CD8-positive, alpha-beta memory T cell (primary cell): ENCODE results near the gene FANCI. TPM values are rescaled to one million over a fixed set of nuclear protein-coding genes. Genes with fewer than 3 reads are reported as not detected.

Experiments used
- CTCF ChIA-PET: fragments of 350-600 bp; sonication (Branson Sonifier 250); formaldehyde crosslinking; loops from one replicate; lab custom pipeline; 2021; ENCODE audit warnings: antibody characterized with exemption; lab: Charles Lee
- POLR2A ChIA-PET: fragments of 350-600 bp; sonication (Branson Sonifier 250); formaldehyde crosslinking; loops from one replicate; lab custom pipeline; 2021; ENCODE audit warnings: antibody characterized with exemption; lab: Charles Lee
- DNase-seq, 5 donors: peaks; one replicate each; pipeline versions ENCODE4 v3.0.0 to v3.0.0-alpha.2; 2020 to 2022; ENCODE audit warnings: mixed read lengths in 1 of 5
- H3K27ac ChIP-seq: one replicate; pipeline ENCODE4 v1.7.0; 2013; ENCODE audit warnings: low read depth, mild to moderate bottlenecking, low read length, moderate library complexity
- H3K27me3 ChIP-seq: 2 replicates; pipeline ENCODE4 v1.7.0; 2013; ENCODE audit warnings: low read length, mild to moderate bottlenecking; ENCODE audit not compliant: insufficient read depth, poor library complexity, severe bottlenecking
- H3K36me3 ChIP-seq: 2 replicates; pipeline ENCODE4 v1.7.0; 2013; ENCODE audit warnings: mild to moderate bottlenecking, low read length, moderate library complexity; ENCODE audit not compliant: insufficient read depth
- H3K4me1 ChIP-seq: 2 replicates; pipeline ENCODE4 v1.7.0; 2013; ENCODE audit warnings: mild to moderate bottlenecking, low read length, moderate library complexity; ENCODE audit not compliant: insufficient read depth
- H3K4me3 ChIP-seq: 2 replicates; pipeline ENCODE4 v1.7.0; 2013; ENCODE audit warnings: mild to moderate bottlenecking, low read length
- H3K9me3 ChIP-seq: 2 replicates; pipeline ENCODE4 v1.7.0; 2013; ENCODE audit warnings: mild to moderate bottlenecking, low read length
- H3K27ac Mint-ChIP-seq, 8 donors: one replicate each; pipeline ENCODE4 v1.8.0; 2020 to 2021; ENCODE audit warnings: mixed read lengths in 8 of 8, mild to moderate bottlenecking in 6 of 8, inconsistent platforms in 3 of 8, moderate library complexity in 3 of 8
- H3K27me3 Mint-ChIP-seq, 2 donors: one replicate each; pipeline ENCODE4 v1.8.0; 2020 to 2021; ENCODE audit warnings: mixed read lengths in 2 of 2, mild to moderate bottlenecking in 1 of 2, moderate library complexity in 1 of 2
- H3K36me3 Mint-ChIP-seq, 3 donors: one replicate each; pipeline ENCODE4 v1.8.0; 2020 to 2021; ENCODE audit warnings: mixed read lengths in 3 of 3, inconsistent platforms in 1 of 3, mild to moderate bottlenecking in 1 of 3
- H3K4me1 Mint-ChIP-seq, 3 donors: one replicate each; pipeline ENCODE4 v1.8.0; 2020 to 2021; ENCODE audit warnings: mixed read lengths in 3 of 3, inconsistent platforms in 1 of 3, mild to moderate bottlenecking in 1 of 3
- H3K4me3 Mint-ChIP-seq, 7 donors: one replicate each; pipeline ENCODE4 v1.8.0; 2020 to 2021; ENCODE audit warnings: mixed read lengths in 7 of 7, mild to moderate bottlenecking in 6 of 7, moderate library complexity in 4 of 7, inconsistent platforms in 2 of 7
- H3K9me3 Mint-ChIP-seq, 5 donors: one replicate each; pipeline ENCODE4 v1.8.0; 2020 to 2022; ENCODE audit warnings: mixed read lengths in 5 of 5, mild to moderate bottlenecking in 3 of 5, moderate library complexity in 2 of 5, inconsistent platforms in 1 of 5
- polyA plus RNA-seq: library from polyadenylated mRNA; unstranded; fragments of 300-500 nt; fragmentation: Illumina TruSeq; gene quantifications from one replicate; pipeline ENCODE4 v1.2.3, GENCODE V29; 2021
- total RNA-seq, 2 experiments: library from RNA; stranded (reverse); gene quantifications; one replicate each; pipeline ENCODE4 v1.2.3, GENCODE V29; 2021

Gene FANCI
- total RNA-seq (100 to 1,000 TPM; 140 to 145 TPM), polyA plus RNA-seq (6.7 TPM)

GRCh38 chr15:89243691-89244573, at the start of gene FANCI:
TSS of gene FANCI (plus strand) at chr15:89243979. CDS start at chr15:89247648, 3,669 bp downstream.
- ChIA-PET CTCF (interaction anchor here (1.2 to 1.5 kb wide), 2 partner anchors 37 to 91 kb away, joined by 3 to 5 read pairs; partner anchors contain the start of gene POLG), POLR2A (interaction anchor here (0.7 to 1.1 kb wide), 2 partner anchors 37 to 341 kb away, joined by 3 read pairs; no protein-coding TSS in a partner anchor)
- Histone ChIP-seq H3K27me3 (no peaks in the 10 kb centered on the region), H3K4me3 (peak within 1 kb of the TSS; percentile 80), H3K36me3 (no peaks in the 10 kb centered on the region), H3K27ac (peak within 1 kb of the TSS; percentile 56), H3K9me3 (no peaks in the 10 kb centered on the region), H3K4me1 (peaks cover 14% of the 10 kb centered on the region)
- H3K27ac Mint-ChIP-seq, result peak within 1 kb of the TSS; percentile 49 to 92 (median 88)
- peak; percentile 93 to 96 (median 93) for DNase-seq
- H3K4me3 Mint-ChIP-seq, result peak within 1 kb of the TSS; percentile 89 to 97 (median 94)
- no peaks in the 10 kb centered on the region for H3K27me3 Mint-ChIP-seq
- H3K9me3 Mint-ChIP-seq, result peaks cover 0 to 2% (median 0%) of the 10 kb centered on the region in 5 donors
- peaks cover 24 to 35% (median 27%) of the 10 kb centered on the region in 3 donors for H3K4me1 Mint-ChIP-seq
- H3K36me3 Mint-ChIP-seq, result peaks cover 0 to 21% (median 4%) of the 10 kb centered on the region in 3 donors

GRCh38 chr15:89194608-89195007, 49.2 kb upstream of the FANCI start:
- Histone ChIP-seq H3K4me1 (no peaks in the 10 kb centered on the region), H3K4me3 (no peak overlapping the region), H3K9me3 (no peaks in the 10 kb centered on the region), H3K36me3 (peaks cover 40% of the 10 kb centered on the region), H3K27ac (no peak overlapping the region), H3K27me3 (no peaks in the 10 kb centered on the region)
- CTCF ChIA-PET, result interaction anchor here (1.5 to 4.6 kb wide), 2 partner anchors 12 to 23 kb away, joined by 4 to 31 read pairs; no protein-coding TSS in a partner anchor
- Mint-ChIP-seq H3K27me3 (no peaks in the 10 kb centered on the region), H3K4me1 (peaks cover 2 to 7% (median 6%) of the 10 kb centered on the region in 3 donors), H3K27ac (no peak overlapping the region), H3K36me3 (peaks cover 7 to 80% (median 41%) of the 10 kb centered on the region in 3 donors), H3K4me3 (no peak overlapping the region), H3K9me3 (no peaks in the 10 kb centered on the region)
- POLR2A ChIA-PET, result no interaction called here
- no peak for DNase-seq

DNA sequence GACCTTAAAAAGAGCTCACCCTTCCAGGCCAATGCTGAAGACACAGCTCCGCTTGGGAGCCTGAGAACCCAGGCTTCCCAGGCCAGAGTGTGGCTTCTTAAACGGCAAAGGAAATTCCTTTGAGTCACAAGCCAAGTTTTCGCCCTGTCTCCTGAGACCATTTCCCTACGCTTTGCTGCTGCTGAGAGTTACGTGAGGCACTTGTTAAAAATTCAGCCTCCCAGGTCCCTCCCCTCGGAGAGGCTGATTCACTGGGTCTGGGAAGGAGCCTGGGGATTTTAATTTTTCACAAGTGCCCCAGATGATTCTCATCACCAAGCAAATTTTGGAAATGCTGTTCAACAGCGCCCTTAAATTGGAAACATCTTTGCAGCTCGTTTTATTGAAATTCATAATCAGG, 47.9 kb upstream of the FANCI start:
- peaks cover 2 to 7% (median 6%) of the 10 kb centered on the region in 3 donors for H3K4me1 Mint-ChIP-seq
- H3K27me3 Mint-ChIP-seq, result no peaks in the 10 kb centered on the region
- Histone ChIP-seq H3K27me3 (no peaks in the 10 kb centered on the region), H3K9me3 (no peaks in the 10 kb centered on the region), H3K4me3 (no peak overlapping the region), H3K4me1 (no peaks in the 10 kb centered on the region), H3K27ac (no peak overlapping the region), H3K36me3 (peaks cover 32% of the 10 kb centered on the region)
- H3K9me3 Mint-ChIP-seq, result no peaks in the 10 kb centered on the region
- DNase-seq, result no peak
- no peak overlapping the region for H3K4me3 Mint-ChIP-seq
- POLR2A ChIA-PET, result no interaction called here
- peaks cover 5 to 79% (median 36%) of the 10 kb centered on the region in 3 donors for H3K36me3 Mint-ChIP-seq
- peak overlapping the region in 1 of 8 donors; percentile 50 for H3K27ac Mint-ChIP-seq
- CTCF ChIA-PET, result interaction anchor here (4.6 kb wide), 1 partner anchor 11 kb away, joined by 31 read pairs; no protein-coding TSS in a partner anchor

- Histone ChIP-seq H3K4me1 (no peaks in the 10 kb centered on the region), H3K27me3 (no peaks in the 10 kb centered on the region), H3K36me3 (peaks cover 29% of the 10 kb centered on the region), H3K4me3 (no peak overlapping the region), H3K9me3 (no peaks in the 10 kb centered on the region), H3K27ac (no peak overlapping the region)
- peaks cover 2 to 7% (median 6%) of the 10 kb centered on the region in 3 donors for H3K4me1 Mint-ChIP-seq
- POLR2A ChIA-PET, result no interaction called here
- peak overlapping the region in 1 of 8 donors; percentile 50 for H3K27ac Mint-ChIP-seq
- H3K9me3 Mint-ChIP-seq, result no peaks in the 10 kb centered on the region
- DNase-seq, result no peak
- no peak overlapping the region for H3K4me3 Mint-ChIP-seq
- CTCF ChIA-PET, result interaction anchor here (4.6 kb wide), 1 partner anchor 10 kb away, joined by 31 read pairs; no protein-coding TSS in a partner anchor
- H3K27me3 Mint-ChIP-seq, result no peaks in the 10 kb centered on the region
- peaks cover 1 to 78% (median 35%) of the 10 kb centered on the region in 3 donors for H3K36me3 Mint-ChIP-seq
Measured at GRCh38 chr15:89196241-89196640, 47.5 kb upstream of the FANCI start.

DNA sequence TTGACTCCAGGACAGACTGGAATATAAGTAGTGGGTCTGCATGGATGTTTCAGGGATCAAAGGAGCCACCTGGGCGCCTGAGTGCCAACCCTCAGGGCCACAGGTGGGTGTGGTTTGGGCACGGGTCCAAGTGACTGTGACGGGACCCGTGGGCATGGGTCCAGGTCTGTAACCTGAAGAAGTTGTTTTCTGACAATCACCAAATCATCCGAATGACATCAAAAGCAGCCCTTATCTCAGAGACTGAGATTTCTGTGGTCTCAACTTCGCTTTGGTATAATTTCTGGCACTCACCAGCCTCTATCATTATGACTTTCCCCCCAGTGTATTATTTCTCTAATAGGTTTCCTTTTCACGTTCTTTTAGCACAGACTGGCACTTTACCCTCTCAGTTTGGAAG, 46.8 kb upstream of the FANCI start:
- Mint-ChIP-seq H3K4me3 (no peak overlapping the region), H3K4me1 (peaks cover 2 to 7% (median 6%) of the 10 kb centered on the region in 3 donors)
- CTCF ChIA-PET, result interaction anchor here (4.6 kb wide), 1 partner anchor 10 kb away, joined by 31 read pairs; no protein-coding TSS in a partner anchor

GRCh38 chr15:89197503-89197971, 46.2 kb upstream of the FANCI start:
- DNase-seq, result no peak
- ChIA-PET POLR2A (no interaction called here), CTCF (interaction anchor here (4.6 kb wide), 1 partner anchor 9 kb away, joined by 31 read pairs; no protein-coding TSS in a partner anchor)
- Histone ChIP-seq H3K36me3 (peaks cover 29% of the 10 kb centered on the region), H3K9me3 (no peaks in the 10 kb centered on the region), H3K4me1 (no peaks in the 10 kb centered on the region), H3K4me3 (no peak overlapping the region), H3K27me3 (no peaks in the 10 kb centered on the region), H3K27ac (no peak overlapping the region)
- no peaks in the 10 kb centered on the region for H3K9me3 Mint-ChIP-seq
- H3K4me3 Mint-ChIP-seq, result no peak overlapping the region
- peaks cover 2 to 7% (median 6%) of the 10 kb centered on the region in 3 donors for H3K4me1 Mint-ChIP-seq
- H3K36me3 Mint-ChIP-seq, result peaks cover 0 to 71% (median 32%) of the 10 kb centered on the region in 3 donors
- H3K27me3 Mint-ChIP-seq, result no peaks in the 10 kb centered on the region
- peak overlapping the region in 3 of 8 donors; percentile 43 to 65 (median 45) for H3K27ac Mint-ChIP-seq

More for the DNA sequence above, 46.8 kb upstream of the FANCI start:
- POLR2A ChIA-PET, result no interaction called here
- Mint-ChIP-seq H3K27ac (peak overlapping the region in 2 of 8 donors; percentile 45 to 65), H3K9me3 (no peaks in the 10 kb centered on the region), H3K36me3 (peaks cover 0 to 76% (median 37%) of the 10 kb centered on the region in 3 donors), H3K27me3 (no peaks in the 10 kb centered on the region)
- DNase-seq, result no peak
- no peaks in the 10 kb centered on the region for H3K9me3 ChIP-seq
- peaks cover 29% of the 10 kb centered on the region for H3K36me3 ChIP-seq
- H3K27me3 ChIP-seq, result no peaks in the 10 kb centered on the region
- H3K27ac ChIP-seq, result no peak overlapping the region
- H3K4me3 ChIP-seq, result no peak overlapping the region
- H3K4me1 ChIP-seq, result no peaks in the 10 kb centered on the region

DNA sequence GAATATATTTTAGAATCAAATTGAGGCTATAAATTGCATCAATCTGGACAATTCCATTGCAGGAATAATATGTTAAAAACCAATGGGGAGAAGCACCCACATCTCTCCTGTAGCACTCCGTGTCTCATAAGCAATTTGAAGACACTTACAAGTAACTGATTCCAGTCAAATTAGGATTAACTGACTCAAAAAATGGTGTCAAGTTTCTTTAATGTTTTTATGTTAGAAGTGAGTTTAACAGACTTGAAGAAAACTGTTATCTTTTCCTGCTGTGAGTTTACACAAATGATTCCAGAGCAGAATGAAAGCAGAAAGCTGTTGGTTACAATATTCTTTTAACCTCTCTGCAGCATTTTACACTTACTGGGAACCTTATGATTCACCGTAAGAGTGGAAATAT, 45.6 kb upstream of the FANCI start:
- no peaks in the 10 kb centered on the region for H3K9me3 ChIP-seq
- no peaks in the 10 kb centered on the region for H3K27me3 ChIP-seq
- ChIA-PET POLR2A (no interaction called here), CTCF (interaction anchor here (1.5 to 4.6 kb wide), 2 partner anchors 8 to 9 kb away, joined by 6 to 31 read pairs; no protein-coding TSS in a partner anchor)
- Mint-ChIP-seq H3K9me3 (no peaks in the 10 kb centered on the region), H3K4me3 (no peak overlapping the region), H3K4me1 (peaks cover 3 to 8% (median 6%) of the 10 kb centered on the region in 3 donors), H3K36me3 (peaks cover 0 to 64% (median 26%) of the 10 kb centered on the region in 3 donors), H3K27ac (peak overlapping the region in 1 of 8 donors; percentile 17), H3K27me3 (no peaks in the 10 kb centered on the region)
- no peak overlapping the region for H3K27ac ChIP-seq
- H3K4me1 ChIP-seq, result no peaks in the 10 kb centered on the region
- H3K36me3 ChIP-seq, result peaks cover 22% of the 10 kb centered on the region
- no peak overlapping the region for H3K4me3 ChIP-seq
- no peak for DNase-seq
